HepG2 (cell line): ENCODE data around the gene ZNF382. TPM values are rescaled to one million over a fixed set of nuclear protein-coding genes. Genes with fewer than 3 reads are reported as not detected.

ENCODE experiments used
- AHDC1 ChIP-seq: sonication (generic); formaldehyde crosslinking; IDR thresholded peaks from 2 replicates; pipeline ENCODE4 v1.5.1; 2020; ENCODE audit warnings: mild to moderate bottlenecking, missing genetic modification reagents, borderline replicate concordance
- ARNTL ChIP-seq: sonication (generic); formaldehyde crosslinking; IDR thresholded peaks from 2 replicates; pipeline ENCODE4 v1.4.0; 2020; ENCODE audit warnings: mild to moderate bottlenecking, missing genetic modification reagents
- ATF6 ChIP-seq: sonication (generic); formaldehyde crosslinking; conservative IDR thresholded peaks from 2 replicates; pipeline ENCODE4 v1.4.0; 2020; ENCODE audit warnings: missing genetic modification reagents
- CREM ChIP-seq, 2 experiments: sonication (generic) in 1 of 2; formaldehyde crosslinking in 1 of 2; IDR thresholded peaks; 2 replicates each; pipeline versions ENCODE4 v1.4.0 to v1.6.1; 2016 to 2020; ENCODE audit warnings: antibody characterized with exemption in 1 of 2, mild to moderate bottlenecking in 1 of 2, missing genetic modification reagents in 1 of 2
- CTCF ChIP-seq: sonication (generic); formaldehyde crosslinking; IDR thresholded peaks from 2 replicates; pipeline ENCODE4 v1.5.0; 2020; ENCODE audit warnings: mild to moderate bottlenecking, missing genetic modification reagents, moderate library complexity
- MAFF ChIP-seq: IDR thresholded peaks from 2 replicates; pipeline ENCODE4 v1.6.1; 2011; ENCODE audit warnings: low read depth, low read length, improper control_type of control experiment
- MIXL1 ChIP-seq: IDR thresholded peaks from 2 replicates; pipeline ENCODE4 v1.6.1; 2016
- MXD4 ChIP-seq: IDR thresholded peaks from 2 replicates; pipeline ENCODE4 v1.6.1; 2016; ENCODE audit warnings: mild to moderate bottlenecking, missing biosample characterization, missing genetic modification reagents
- RARA ChIP-seq: IDR thresholded peaks from 2 replicates; pipeline ENCODE4 v1.6.1; 2016; ENCODE audit warnings: missing genetic modification reagents, missing compliant biosample characterization
- RFX1 ChIP-seq: fragments of 450-650 bp; IDR thresholded peaks from 2 replicates; pipeline ENCODE4 v1.6.1; 2017
- SIX4 ChIP-seq: sonication (generic); formaldehyde crosslinking; IDR thresholded peaks from 2 replicates; pipeline ENCODE4 v1.4.0; 2020; ENCODE audit warnings: missing genetic modification reagents
- STAT6 ChIP-seq: sonication (generic); formaldehyde crosslinking; IDR thresholded peaks from 2 replicates; pipeline ENCODE4 v1.4.0; 2020; ENCODE audit warnings: missing genetic modification reagents, mild to moderate bottlenecking, borderline replicate concordance
- TAF1 ChIP-seq: sonication (generic); formaldehyde crosslinking; IDR thresholded peaks from 2 replicates; pipeline ENCODE4 v1.4.0; 2020; ENCODE audit warnings: missing genetic modification reagents
- YEATS4 ChIP-seq: sonication (generic); formaldehyde crosslinking; IDR thresholded peaks from 2 replicates; pipeline ENCODE4 v1.4.0; 2020; ENCODE audit warnings: missing genetic modification reagents, borderline replicate concordance
- ZBTB42 ChIP-seq: sonication (generic); formaldehyde crosslinking; IDR thresholded peaks from 2 replicates; pipeline ENCODE4 v1.5.0; 2020; ENCODE audit warnings: mild to moderate bottlenecking, missing genetic modification reagents
- ZNF747 ChIP-seq: sonication (generic); formaldehyde crosslinking; IDR thresholded peaks from 2 replicates; pipeline ENCODE4 v1.8.1; 2023; ENCODE audit warnings: missing genetic modification reagents, mild to moderate bottlenecking, borderline replicate concordance
- polyA plus RNA-seq, 8 experiments: library from polyadenylated mRNA; depleted of rRNA in 3 of 8; stranded (reverse) in 7 of 8; unstranded in 1 of 8; fragments of >200 nt; fragmentation: Illumina TruSeq in 4 of 8; extraction: Trizol in 4 of 8; gene quantifications; 2 replicates each; pipeline versions ENCODE4 v1.2.1 to v1.2.3, GENCODE V29; 2011 to 2016; ENCODE audit warnings: low read depth in 4 of 8, missing spikeins in 1 of 8, mixed read lengths in 1 of 8; ENCODE audit not compliant: insufficient read depth in 1 of 8
- total RNA-seq, 5 experiments: library from RNA; depleted of rRNA; stranded (reverse); fragments of >200 nt; fragmentation: Illumina TruSeq; extraction: Trizol; gene quantifications; 2 replicates each; pipeline ENCODE4 v1.2.3, GENCODE V29; 2016; ENCODE audit warnings: low read depth in 1 of 5

Gene ZNF382
- total and polyA plus RNA-seq, 2 of the 13 experiments (the other 11 are each of a cell fraction or from before 2014, with no cell fraction given): 2.3 to 6.8 TPM

GRCh38 chr19:36573020-36573894 lies 31.9 kb upstream of the ZNF382 start, which contains the start of gene ZNF529 (continued):
- TF ChIP-seq AHDC1 (CRISPR knock-in tag): no peak
- peak; percentile 84 for TF ChIP-seq TAF1 (CRISPR knock-in tag)
- peak; percentile 35; the same call in 1 of the 2 replicates for TF ChIP-seq STAT6 (CRISPR knock-in tag)
- 0 out of 2 replicates have a peak, but pooled peaks have one; percentile 30 for TF ChIP-seq ZBTB42 (CRISPR knock-in tag)
- TF ChIP-seq MAFF: no peak
- peak; percentile 77; the same call in 1 of the 2 replicates for TF ChIP-seq ZNF747 (CRISPR knock-in tag)
- TF ChIP-seq ARNTL (CRISPR knock-in tag): no peak
- TF ChIP-seq MXD4 (CRISPR knock-in tag): peak; percentile 98
- TF ChIP-seq SIX4 (CRISPR knock-in tag): peak; percentile 68; the same call in 1 of the 2 replicates
- TF ChIP-seq MIXL1: peak; percentile 66; the same call in 1 of the 2 replicates
- TF ChIP-seq YEATS4 (CRISPR knock-in tag): peak; percentile 86; the same call in 1 of the 2 replicates
- peak; percentile 42; the same call in 1 of the 2 replicates for TF ChIP-seq RARA (CRISPR knock-in tag)
- no peak for TF ChIP-seq RFX1
- TF ChIP-seq CTCF: 0 out of 2 replicates have a peak, but pooled peaks have one; percentile 17
- peak; percentile 91 for TF ChIP-seq CREM (IDR thresholded peaks at IDR 0.05)
- TF ChIP-seq CREM (CRISPR knock-in tag; IDR thresholded peaks at IDR 0.05): no peak
- no peak for TF ChIP-seq ATF6 (CRISPR knock-in tag)
